Loucy (cell line): Measurements from ENCODE around the gene CTNNA2.

Experiments
- CTCF ChIP-seq: fragments of 200-600 bp; sonication (generic); conservative IDR thresholded peaks from 2 replicates; pipeline ENCODE4 v1.5.1; 2014; ENCODE audit warnings: mild to moderate bottlenecking, antibody characterized with exemption, low read length
- EZH2phosphoT487 ChIP-seq: fragments of 200-600 bp; IDR thresholded peaks from 2 replicates; pipeline ENCODE4 v1.6.1; 2018; ENCODE audit warnings: antibody characterized with exemption, mild to moderate bottlenecking, moderate library complexity, borderline replicate concordance

GRCh38 chr2:80501874-80502624 lies 989.2 kb downstream of the CTNNA2 start:
- TF ChIP-seq CTCF = no peak
- TF ChIP-seq EZH2phosphoT487 = no peak
